ENCODE results near the gene KRT6C.

DNA sequence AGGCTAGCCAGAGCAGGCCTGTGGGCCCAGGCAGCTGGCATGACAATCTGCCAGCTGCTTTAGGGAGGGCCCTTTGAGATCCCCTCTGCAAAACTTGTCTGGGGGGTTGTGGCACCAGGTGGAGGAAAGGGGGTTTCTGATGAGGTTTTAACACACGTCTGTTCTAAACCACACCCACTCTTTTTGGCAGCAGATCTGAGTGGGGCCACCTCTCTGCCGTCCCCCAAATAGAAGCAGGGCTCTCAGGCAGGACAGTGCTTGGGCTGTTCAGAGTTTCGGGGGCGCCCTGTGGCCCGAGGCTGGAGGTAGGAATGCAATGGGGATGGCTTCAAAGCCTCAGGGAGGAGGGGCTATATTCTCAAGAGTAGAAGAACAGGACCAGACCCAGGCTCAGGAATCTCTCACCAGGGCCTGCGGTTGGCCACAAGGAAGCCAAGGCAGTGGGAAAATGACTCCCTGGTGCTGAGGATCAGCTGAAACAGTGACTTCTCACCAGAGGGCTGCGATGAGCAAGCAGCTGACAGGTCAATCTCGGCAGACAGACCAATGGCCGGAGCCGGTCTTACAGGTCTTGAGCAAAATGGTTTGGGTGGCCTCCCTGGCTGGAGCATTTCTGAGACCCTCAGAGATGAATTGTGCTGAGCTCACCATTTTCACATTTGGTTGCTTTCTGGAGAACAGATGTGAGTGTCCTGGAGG is 48.1 kb upstream of the KRT6C start:
- TF ChIP-seq RCOR1 (IDR thresholded peaks at IDR 0.05; ENCODE audit: low read length) (no peak), POLR2AphosphoS5 (IDR thresholded peaks at IDR 0.05; ENCODE audit: low read depth, low read length) (no peak)
- TF ChIP-seq, protein P1, sequence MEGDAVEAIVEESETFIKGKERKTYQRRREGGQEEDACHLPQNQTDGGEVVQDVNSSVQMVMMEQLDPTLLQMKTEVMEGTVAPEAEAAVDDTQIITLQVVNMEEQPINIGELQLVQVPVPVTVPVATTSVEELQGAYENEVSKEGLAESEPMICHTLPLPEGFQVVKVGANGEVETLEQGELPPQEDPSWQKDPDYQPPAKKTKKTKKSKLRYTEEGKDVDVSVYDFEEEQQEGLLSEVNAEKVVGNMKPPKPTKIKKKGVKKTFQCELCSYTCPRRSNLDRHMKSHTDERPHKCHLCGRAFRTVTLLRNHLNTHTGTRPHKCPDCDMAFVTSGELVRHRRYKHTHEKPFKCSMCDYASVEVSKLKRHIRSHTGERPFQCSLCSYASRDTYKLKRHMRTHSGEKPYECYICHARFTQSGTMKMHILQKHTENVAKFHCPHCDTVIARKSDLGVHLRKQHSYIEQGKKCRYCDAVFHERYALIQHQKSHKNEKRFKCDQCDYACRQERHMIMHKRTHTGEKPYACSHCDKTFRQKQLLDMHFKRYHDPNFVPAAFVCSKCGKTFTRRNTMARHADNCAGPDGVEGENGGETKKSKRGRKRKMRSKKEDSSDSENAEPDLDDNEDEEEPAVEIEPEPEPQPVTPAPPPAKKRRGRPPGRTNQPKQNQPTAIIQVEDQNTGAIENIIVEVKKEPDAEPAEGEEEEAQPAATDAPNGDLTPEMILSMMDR (IDR thresholded peaks at IDR 0.05): no peak
- TF ChIP-seq, protein P2, sequence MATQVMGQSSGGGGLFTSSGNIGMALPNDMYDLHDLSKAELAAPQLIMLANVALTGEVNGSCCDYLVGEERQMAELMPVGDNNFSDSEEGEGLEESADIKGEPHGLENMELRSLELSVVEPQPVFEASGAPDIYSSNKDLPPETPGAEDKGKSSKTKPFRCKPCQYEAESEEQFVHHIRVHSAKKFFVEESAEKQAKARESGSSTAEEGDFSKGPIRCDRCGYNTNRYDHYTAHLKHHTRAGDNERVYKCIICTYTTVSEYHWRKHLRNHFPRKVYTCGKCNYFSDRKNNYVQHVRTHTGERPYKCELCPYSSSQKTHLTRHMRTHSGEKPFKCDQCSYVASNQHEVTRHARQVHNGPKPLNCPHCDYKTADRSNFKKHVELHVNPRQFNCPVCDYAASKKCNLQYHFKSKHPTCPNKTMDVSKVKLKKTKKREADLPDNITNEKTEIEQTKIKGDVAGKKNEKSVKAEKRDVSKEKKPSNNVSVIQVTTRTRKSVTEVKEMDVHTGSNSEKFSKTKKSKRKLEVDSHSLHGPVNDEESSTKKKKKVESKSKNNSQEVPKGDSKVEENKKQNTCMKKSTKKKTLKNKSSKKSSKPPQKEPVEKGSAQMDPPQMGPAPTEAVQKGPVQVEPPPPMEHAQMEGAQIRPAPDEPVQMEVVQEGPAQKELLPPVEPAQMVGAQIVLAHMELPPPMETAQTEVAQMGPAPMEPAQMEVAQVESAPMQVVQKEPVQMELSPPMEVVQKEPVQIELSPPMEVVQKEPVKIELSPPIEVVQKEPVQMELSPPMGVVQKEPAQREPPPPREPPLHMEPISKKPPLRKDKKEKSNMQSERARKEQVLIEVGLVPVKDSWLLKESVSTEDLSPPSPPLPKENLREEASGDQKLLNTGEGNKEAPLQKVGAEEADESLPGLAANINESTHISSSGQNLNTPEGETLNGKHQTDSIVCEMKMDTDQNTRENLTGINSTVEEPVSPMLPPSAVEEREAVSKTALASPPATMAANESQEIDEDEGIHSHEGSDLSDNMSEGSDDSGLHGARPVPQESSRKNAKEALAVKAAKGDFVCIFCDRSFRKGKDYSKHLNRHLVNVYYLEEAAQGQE (IDR thresholded peaks at IDR 0.05; ENCODE audit: low read depth, low read length): no peak
